Dermis microvascular lymphatic vessel endothelial cell (primary cell): Measurements from ENCODE around the gene CD320. TPM values are rescaled to one million over a fixed set of nuclear protein-coding genes. Genes with fewer than 3 reads are reported as not detected.
"Not testable (repeated sequence)": the region's sequence is repeated elsewhere in the genome, so short reads cannot be mapped to it uniquely, and the experiment has no call there.

Experiments used
- DNase-seq, 2 donors: peaks; one replicate each; pipeline versions ENCODE4 v3.0.0 to v3.0.0-alpha.2; 2010; ENCODE audit warnings: low read depth in 2 of 2
- total RNA-seq: library from RNA; depleted of rRNA; stranded (reverse); fragments of >200 nt; gene quantifications from 2 replicates; pipeline ENCODE4 v1.2.1, GENCODE V29; 2014

The CD320 gene
- total RNA-seq, 1 donor from 2014 or later = 25.7 TPM

GRCh38 chr19:8310342-8311055 lies 2.3 kb upstream of the CD320 start:
- DNase-seq = no peak

- no peak for DNase-seq
Measured at GRCh38 chr19:8308891-8309291, 733 bp upstream of the CD320 start.

- no peak for DNase-seq
Measured at GRCh38 chr19:8307400-8307964, 676 bp downstream of the CD320 start.

GRCh38 chr19:8306235-8307054 lies 1.7 kb downstream of the CD320 start:
- no peak for DNase-seq

- no peak for DNase-seq
Measured at GRCh38 chr19:8305798-8306197, 2.4 kb downstream of the CD320 start.

GRCh38 chr19:8304841-8305621 lies 3.1 kb downstream of the CD320 start:
- no peak for DNase-seq

- DNase-seq = no peak
Measured at GRCh38 chr19:8302734-8303133, 5.4 kb downstream of the CD320 start.

GRCh38 chr19:8302357-8302691 lies 5.8 kb downstream of the CD320 start:
- DNase-seq = no peak

GRCh38 chr19:8291337-8291736 lies 16.8 kb downstream of the CD320 start:
- not testable (repeated sequence) for DNase-seq

GRCh38 chr19:8276508-8276907 lies 31.6 kb downstream of the CD320 start:
- not testable (repeated sequence) for DNase-seq

GRCh38 chr19:8269724-8270123 lies 38.4 kb downstream of the CD320 start:
- DNase-seq = no peak

GRCh38 chr19:8265872-8266271 lies 42.3 kb downstream of the CD320 start:
- DNase-seq = no peak

GRCh38 chr19:8264248-8264647 lies 43.9 kb downstream of the CD320 start:
- DNase-seq = not testable (repeated sequence)

- no peak for DNase-seq
Measured at GRCh38 chr19:8262431-8262830, 45.7 kb downstream of the CD320 start.

GRCh38 chr19:8261881-8262280 lies 46.3 kb downstream of the CD320 start:
- no peak for DNase-seq

- no peak for DNase-seq
Measured at GRCh38 chr19:8261347-8261746, 46.8 kb downstream of the CD320 start.

- no peak for DNase-seq
Measured at GRCh38 chr19:8259922-8260247, 48.3 kb downstream of the CD320 start.

GRCh38 chr19:8259142-8259921 lies 48.8 kb downstream of the CD320 start:
- no peak for DNase-seq

GRCh38 chr19:8257052-8257443 lies 51.1 kb downstream of the CD320 start:
- DNase-seq = no peak

GRCh38 chr19:8256276-8257051 lies 51.7 kb downstream of the CD320 start:
- no peak for DNase-seq
